HCT116 (cell line): ENCODE results near the gene ADAMTS3. TPM values are rescaled to one million over a fixed set of nuclear protein-coding genes. Genes with fewer than 3 reads are reported as not detected.

Experiments
- ATAC-seq: fragments of 200-7000 bp; cut with Tn5 transposase; 2 replicates; pipeline ENCODE4 v1.9.1; 2020; ENCODE audit warnings: mild to moderate bottlenecking, moderate library complexity
- BruUV-seq: library from RNA; stranded (reverse); fragments of 400-500 nt; replicated peaks from 2 replicates; lab custom pipeline; 2021; lab: Mats Ljungman, UMichigan
- CTCF ChIA-PET: fragments of 300-600 bp; sonication (Branson Sonifier 250); formaldehyde crosslinking; loops from one replicate; lab custom pipeline; 2021; ENCODE audit warnings: antibody characterized with exemption; lab: Charles Lee
- POLR2A ChIA-PET: fragments of 300-600, 350-600 bp; sonication (Branson Sonifier 250); formaldehyde crosslinking; loops from one replicate; lab custom pipeline; 2021; ENCODE audit warnings: antibody characterized with exemption; lab: Charles Lee
- RAD21 ChIA-PET, 2 experiments: fragments of 300-600 bp; sonication (Branson Sonifier 250); formaldehyde crosslinking; loops; one replicate each; lab custom pipeline; 2023; ENCODE audit warnings: low total read pairs in 2 of 2; ENCODE audit not compliant: uncharacterized antibody in 2 of 2, unreplicated experiment in 2 of 2, low non-redundant PET in 1 of 2; lab: Charles Lee
- DNase-seq: peaks from one replicate; pipeline ENCODE4 v3.0.0-alpha.2; 2010; ENCODE audit warnings: low read depth, low spot score
- H2AFZ ChIP-seq: fragments of 200-600 bp; shearing (Covaris generic), sonication (generic); 2 replicates; pipeline ENCODE4 v1.6.1; 2017; ENCODE audit warnings: low read depth, mixed run types, mixed read lengths, antibody characterized with exemption, low read length; ENCODE audit not compliant: poor library complexity, severe bottlenecking
- H3K27ac ChIP-seq: 2 replicates; pipeline ENCODE4 v1.5.1; 2012; ENCODE audit warnings: low read depth, low read length
- H3K27me3 ChIP-seq: fragments of 200-600 bp; sonication (generic); 2 replicates; pipeline ENCODE4 v1.6.1; 2016; ENCODE audit warnings: mixed run types, low read length, mixed read lengths; ENCODE audit not compliant: insufficient read depth
- H3K36me3 ChIP-seq, 2 experiments: fragments of 200-500 bp in 1 of 2; fragments of 200-600 bp in 1 of 2; sonication (Bioruptor generic) in 1 of 2; sonication (generic) in 1 of 2; 2 replicates each; pipeline versions ENCODE4 v1.5.1 to v1.6.1; 2014 to 2016; ENCODE audit warnings: low read length in 2 of 2, inconsistent platforms in 1 of 2, mixed read lengths in 1 of 2, mixed run types in 1 of 2; ENCODE audit not compliant: insufficient read depth in 2 of 2, control insufficient read depth in 1 of 2
- H3K4me1 ChIP-seq, 2 experiments: fragments of 200-600 bp in 1 of 2; sonication (generic) in 1 of 2; 2 replicates each; pipeline versions ENCODE4 v1.5.1 to v1.6.1; 2012 to 2017; ENCODE audit warnings: low read length in 2 of 2, inconsistent platforms in 1 of 2, mild to moderate bottlenecking in 1 of 2, mixed read lengths in 1 of 2, mixed run types in 1 of 2, moderate library complexity in 1 of 2; ENCODE audit not compliant: insufficient read depth in 2 of 2, control insufficient read depth in 1 of 2
- H3K4me2 ChIP-seq: fragments of 200-600 bp; sonication (generic); 2 replicates; pipeline ENCODE4 v1.6.1; 2017; ENCODE audit warnings: mixed run types, low read length, mixed read lengths
- H3K4me3 ChIP-seq, 2 experiments: fragments of 200-600 bp in 1 of 2; sonication (generic) in 1 of 2; replicated peaks in 1 of 2; 2 replicates each; pipeline ENCODE4 v1.5.1; 2011 to 2016; ENCODE audit warnings: low read length in 2 of 2, control low read depth in 1 of 2, low read depth in 1 of 2, mild to moderate bottlenecking in 1 of 2, mixed read lengths in 1 of 2, mixed run types in 1 of 2
- H3K79me2 ChIP-seq: fragments of 200-600 bp; sonication (generic); 2 replicates; pipeline ENCODE4 v1.6.1; 2017; ENCODE audit warnings: mild to moderate bottlenecking, mixed run types, low read length, moderate library complexity, mixed read lengths; ENCODE audit not compliant: insufficient read depth
- H3K9ac ChIP-seq: fragments of 200-600 bp; sonication (generic); 2 replicates; pipeline ENCODE4 v1.6.1; 2016; ENCODE audit warnings: low read length, mixed read lengths
- H3K9me2 ChIP-seq: fragments of 200-600 bp; sonication (generic), shearing (Covaris generic); 2 replicates; pipeline ENCODE4 v1.6.1; 2017; ENCODE audit warnings: mixed run types, mild to moderate bottlenecking, moderate library complexity; ENCODE audit not compliant: insufficient read depth
- H3K9me3 ChIP-seq, 2 experiments: fragments of 200-500 bp in 1 of 2; fragments of 200-600 bp in 1 of 2; sonication (Bioruptor generic) in 1 of 2; sonication (generic) in 1 of 2; 2 replicates each; pipeline ENCODE4 v1.6.1; 2014 to 2017; ENCODE audit warnings: low read length in 2 of 2, mixed read lengths in 2 of 2, inconsistent platforms in 1 of 2, low read depth in 1 of 2, mild to moderate bottlenecking in 1 of 2, mixed run types in 1 of 2, moderate library complexity in 1 of 2; ENCODE audit not compliant: control insufficient read depth in 1 of 2, insufficient read depth in 1 of 2
- H4K20me1 ChIP-seq: fragments of 200-600 bp; sonication (generic), shearing (Covaris generic); 2 replicates; pipeline ENCODE4 v1.6.1; 2017; ENCODE audit warnings: mixed run types, mild to moderate bottlenecking, moderate library complexity; ENCODE audit not compliant: insufficient read depth
- CBX3 ChIP-seq: IDR thresholded peaks from 2 replicates; pipeline ENCODE4 v1.6.1; 2012; ENCODE audit warnings: low read depth
- EGR1 ChIP-seq: IDR thresholded peaks from 2 replicates; pipeline ENCODE4 v1.6.1; 2012; ENCODE audit warnings: low read depth
- ELF1 ChIP-seq: IDR thresholded peaks from 2 replicates; pipeline ENCODE4 v1.6.1; 2012; ENCODE audit warnings: low read depth, borderline replicate concordance
- EZH2 ChIP-seq: fragments of 200-600 bp; sonication (generic); IDR thresholded peaks from 2 replicates; pipeline ENCODE4 v1.6.1; 2017; ENCODE audit warnings: antibody characterized with exemption, mixed run types
- EZH2phosphoT487 ChIP-seq: fragments of 200-600 bp; IDR thresholded peaks from 2 replicates; pipeline ENCODE4 v1.6.1; 2018; ENCODE audit warnings: antibody characterized with exemption, borderline replicate concordance
- FOSL1 ChIP-seq: IDR thresholded peaks from 2 replicates; pipeline ENCODE4 v1.6.1; 2012; ENCODE audit warnings: low read depth
- JUND ChIP-seq: IDR thresholded peaks from 2 replicates; pipeline ENCODE4 v1.6.1; 2012
- POLR2A ChIP-seq: IDR thresholded peaks from 2 replicates; pipeline ENCODE4 v1.7.0; 2011; ENCODE audit warnings: borderline replicate concordance; ENCODE audit not compliant: insufficient read depth, insufficient read length; ENCODE audit errors: extremely low read depth
- POLR2AphosphoS5 ChIP-seq: IDR thresholded peaks from 2 replicates; pipeline ENCODE4 v1.6.1; 2011; ENCODE audit warnings: mild to moderate bottlenecking, low read depth, low read length, moderate library complexity
- RAD21 ChIP-seq: IDR thresholded peaks from 2 replicates; pipeline ENCODE4 v1.6.1; 2012; ENCODE audit warnings: low read depth, mild to moderate bottlenecking
- REST ChIP-seq: IDR thresholded peaks from 2 replicates; pipeline ENCODE4 v1.6.1; 2012; ENCODE audit warnings: low read depth
- SIN3A ChIP-seq: IDR thresholded peaks from 2 replicates; pipeline ENCODE4 v1.6.1; 2012; ENCODE audit warnings: low read depth
- SP1 ChIP-seq: IDR thresholded peaks from 2 replicates; pipeline ENCODE4 v1.6.1; 2012; ENCODE audit warnings: low read depth
- SRF ChIP-seq: IDR thresholded peaks from 2 replicates; pipeline ENCODE4 v1.6.1; 2012; ENCODE audit warnings: low read depth
- TCF7L2 ChIP-seq: IDR thresholded peaks from 2 replicates; pipeline ENCODE4 v1.7.0; 2011; ENCODE audit warnings: borderline replicate concordance, inconsistent platforms; ENCODE audit not compliant: insufficient read depth, insufficient read length; ENCODE audit errors: extremely low read depth
- YY1 ChIP-seq: IDR thresholded peaks from 2 replicates; pipeline ENCODE4 v1.6.1; 2011; ENCODE audit warnings: low read length, low read depth, moderate library complexity, mild to moderate bottlenecking; ENCODE audit not compliant: insufficient replicate concordance; ENCODE audit errors: extremely low read depth
- ZFX ChIP-seq: fragments of 450-650 bp; IDR thresholded peaks from 2 replicates; pipeline ENCODE4 v1.6.1; 2017
- ZNF274 ChIP-seq: fragments of 200-500 bp; sonication (Bioruptor generic); IDR thresholded peaks from 2 replicates; pipeline ENCODE4 v1.6.1; 2014; ENCODE audit warnings: mild to moderate bottlenecking, low read depth, low read length, inconsistent platforms
- intact Hi-C: fragments of 100-400 bp; cut with micrococcal nuclease; formaldehyde crosslinking; loops from 2 replicates; pipeline ENCODE4 v1.10.0; 2022
- total RNA-seq: library from RNA; stranded (reverse); gene quantifications from one replicate; pipeline ENCODE4 v1.2.1, GENCODE V29; 2021; ENCODE audit not compliant: unreplicated experiment
- TF ChIP-seq, protein P1 (sequence below), 3 experiments: fragments of 200-600 bp in 1 of 3; sonication (generic) in 1 of 3; IDR thresholded peaks in 2 of 3; conservative IDR thresholded peaks in 1 of 3; 2 replicates each; pipeline ENCODE4 v1.5.1; 2012 to 2017; ENCODE audit warnings: low read depth in 2 of 3, low read length in 2 of 3, antibody characterized with exemption in 1 of 3, borderline replicate concordance in 1 of 3, control low read depth in 1 of 3, mild to moderate bottlenecking in 1 of 3, mixed read lengths in 1 of 3, mixed run types in 1 of 3, moderate library complexity in 1 of 3; ENCODE audit not compliant: insufficient read depth in 1 of 3
- TF ChIP-seq, protein P2 (sequence below): IDR thresholded peaks from 2 replicates; pipeline ENCODE4 v1.6.1; 2012

ADAMTS3 gene
- total RNA-seq, 1 experiment from 2014 or later = not detected

GRCh38 chr4:72602396-72603376 lies 33.7 kb upstream of the ADAMTS3 start:
- Histone ChIP-seq H3K9me2 (no peaks in the 10 kb centered on the region), H3K4me1 (no peaks in the 10 kb centered on the region), H4K20me1 (no peaks in the 10 kb centered on the region), H2AFZ (no peak overlapping the region), H3K9me3 (peaks cover 0 to 5% of the 10 kb centered on the region in 2 experiments; a peak in 3 of 4 replicates), H3K4me3 (no peak overlapping the region), H3K4me2 (no peak overlapping the region), H3K79me2 (no peaks in the 10 kb centered on the region), H3K27ac (no peak overlapping the region), H3K9ac (no peak overlapping the region), H3K36me3 (no peaks in the 10 kb centered on the region), H3K27me3 (no peaks in the 10 kb centered on the region)
- no peak for TF ChIP-seq CBX3
- no peak for TF ChIP-seq POLR2A
- no peak for TF ChIP-seq SP1
- TF ChIP-seq EZH2phosphoT487 = no peak
- TF ChIP-seq ZFX = no peak
- TF ChIP-seq, protein P1, sequence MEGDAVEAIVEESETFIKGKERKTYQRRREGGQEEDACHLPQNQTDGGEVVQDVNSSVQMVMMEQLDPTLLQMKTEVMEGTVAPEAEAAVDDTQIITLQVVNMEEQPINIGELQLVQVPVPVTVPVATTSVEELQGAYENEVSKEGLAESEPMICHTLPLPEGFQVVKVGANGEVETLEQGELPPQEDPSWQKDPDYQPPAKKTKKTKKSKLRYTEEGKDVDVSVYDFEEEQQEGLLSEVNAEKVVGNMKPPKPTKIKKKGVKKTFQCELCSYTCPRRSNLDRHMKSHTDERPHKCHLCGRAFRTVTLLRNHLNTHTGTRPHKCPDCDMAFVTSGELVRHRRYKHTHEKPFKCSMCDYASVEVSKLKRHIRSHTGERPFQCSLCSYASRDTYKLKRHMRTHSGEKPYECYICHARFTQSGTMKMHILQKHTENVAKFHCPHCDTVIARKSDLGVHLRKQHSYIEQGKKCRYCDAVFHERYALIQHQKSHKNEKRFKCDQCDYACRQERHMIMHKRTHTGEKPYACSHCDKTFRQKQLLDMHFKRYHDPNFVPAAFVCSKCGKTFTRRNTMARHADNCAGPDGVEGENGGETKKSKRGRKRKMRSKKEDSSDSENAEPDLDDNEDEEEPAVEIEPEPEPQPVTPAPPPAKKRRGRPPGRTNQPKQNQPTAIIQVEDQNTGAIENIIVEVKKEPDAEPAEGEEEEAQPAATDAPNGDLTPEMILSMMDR (IDR thresholded peaks at IDR 0.05 in 2 of 3, conservative IDR thresholded peaks at IDR 0.05 in 1 of 3; ENCODE audit: borderline replicate concordance in 1 of 3, insufficient read depth in 1 of 3, low read depth in 2 of 3, low read length in 2 of 3) = no peak
- TF ChIP-seq, protein P2, sequence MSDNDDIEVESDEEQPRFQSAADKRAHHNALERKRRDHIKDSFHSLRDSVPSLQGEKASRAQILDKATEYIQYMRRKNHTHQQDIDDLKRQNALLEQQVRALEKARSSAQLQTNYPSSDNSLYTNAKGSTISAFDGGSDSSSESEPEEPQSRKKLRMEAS = no peak
- no peak for TF ChIP-seq FOSL1
- TF ChIP-seq SIN3A = no peak
- no peak for TF ChIP-seq RAD21
- no peak for TF ChIP-seq ZNF274
- TF ChIP-seq SRF = no peak
- TF ChIP-seq ELF1 = no peak
- TF ChIP-seq EZH2 = no peak
- TF ChIP-seq YY1 = no peak
- TF ChIP-seq POLR2AphosphoS5 = no peak
- TF ChIP-seq JUND = no peak
- no peak for TF ChIP-seq TCF7L2
- no peak for TF ChIP-seq REST
- TF ChIP-seq EGR1 = no peak
- CTCF ChIA-PET = no interaction called here
- POLR2A ChIA-PET = no interaction called here
- no TSS peak for BruUV-seq
- intact Hi-C loops = no loop called here
- DNase-seq (no peak), ATAC-seq (no peak)
- RAD21 ChIA-PET = no interaction called here
